GM21528 (cell line): ENCODE measurements around the gene MTM1.

Source experiments
- ATAC-seq: cut with Tn5 transposase; IDR thresholded peaks from one replicate; pipeline ENCODE4 v1.9.1; 2021; ENCODE audit warnings: mild to moderate bottlenecking, moderate library complexity; ENCODE audit not compliant: unreplicated experiment, low FRiP score

The MTM1 gene

DNA sequence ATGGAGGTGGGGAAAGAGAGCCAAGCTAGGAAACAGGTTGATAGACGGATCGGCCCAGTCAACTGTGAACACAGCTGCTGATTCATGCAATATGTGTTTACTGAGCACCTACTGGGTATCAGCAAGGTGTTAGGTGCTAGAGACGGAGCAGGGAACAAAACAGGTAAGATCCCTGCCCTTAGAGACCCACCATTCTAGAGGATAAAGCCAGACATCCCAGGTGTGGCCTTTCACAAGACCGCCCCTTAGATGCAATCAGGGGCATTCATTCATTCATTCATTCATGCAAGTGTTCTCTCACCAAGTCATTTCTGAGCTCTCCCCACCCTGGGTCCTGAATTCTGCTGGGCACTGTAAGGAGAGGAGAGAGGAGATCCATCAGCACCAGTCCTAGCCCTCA lies 20.2 kb upstream of the MTM1 start:
- no peak for ATAC-seq

DNA sequence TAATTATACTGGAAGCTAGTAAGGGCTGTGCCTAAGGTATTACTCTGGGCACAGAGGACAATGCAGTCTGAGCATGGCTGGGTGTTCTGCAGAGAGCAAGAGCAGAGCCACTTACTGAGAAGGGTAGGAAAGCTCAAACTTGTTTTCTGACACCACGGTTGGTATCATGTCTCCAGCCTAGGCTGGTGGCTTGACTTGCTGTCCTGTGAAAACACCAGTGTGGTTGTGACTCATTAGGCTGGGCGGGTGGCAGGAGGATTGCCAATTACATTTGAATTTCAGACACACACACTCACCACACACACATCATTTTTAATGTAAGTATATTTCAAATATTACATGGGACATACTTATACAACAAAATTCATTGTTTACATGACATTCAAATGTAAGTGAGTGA lies 19.7 kb upstream of the MTM1 start:
- ATAC-seq = no peak

DNA sequence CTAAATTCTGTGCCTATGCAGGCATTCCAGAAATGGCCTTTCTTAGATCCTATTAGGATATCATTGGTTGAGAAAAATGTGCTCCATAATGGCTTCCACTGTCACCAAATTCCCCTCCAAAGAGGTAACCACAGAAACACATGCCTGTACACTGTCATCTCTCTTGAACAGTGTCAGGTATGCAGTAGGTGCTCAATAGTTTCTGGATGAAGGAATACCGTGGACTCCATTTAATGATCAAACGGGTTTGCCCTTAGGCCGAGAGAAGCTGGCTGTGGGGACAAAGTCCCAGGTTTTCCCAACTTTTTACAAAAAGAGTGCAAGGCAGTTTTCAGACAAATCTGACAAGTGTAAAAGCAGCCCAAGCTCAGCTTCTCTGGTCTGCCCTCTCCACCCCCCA lies 16.5 kb upstream of the MTM1 start:
- no peak for ATAC-seq

DNA sequence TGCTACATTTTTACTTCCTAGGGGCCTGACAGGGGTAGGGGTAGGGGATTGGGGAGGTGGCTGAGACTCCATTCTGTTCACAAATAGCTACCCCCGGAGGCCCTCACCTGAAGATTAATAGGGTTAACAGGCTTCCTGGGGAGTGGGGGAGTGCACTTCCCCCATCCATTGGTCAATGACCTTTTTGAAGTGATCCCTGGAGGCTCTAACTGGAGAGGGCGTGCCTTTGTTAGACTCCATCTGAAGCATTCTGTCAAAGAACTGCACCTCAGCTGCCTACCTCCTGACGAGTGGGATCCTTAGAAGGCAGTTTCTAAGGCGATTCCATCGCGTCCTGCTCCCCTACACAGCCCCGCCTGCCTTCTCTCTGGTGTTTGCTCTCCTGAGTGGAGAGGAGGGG lies 10.0 kb upstream of the MTM1 start:
- ATAC-seq = no peak

DNA sequence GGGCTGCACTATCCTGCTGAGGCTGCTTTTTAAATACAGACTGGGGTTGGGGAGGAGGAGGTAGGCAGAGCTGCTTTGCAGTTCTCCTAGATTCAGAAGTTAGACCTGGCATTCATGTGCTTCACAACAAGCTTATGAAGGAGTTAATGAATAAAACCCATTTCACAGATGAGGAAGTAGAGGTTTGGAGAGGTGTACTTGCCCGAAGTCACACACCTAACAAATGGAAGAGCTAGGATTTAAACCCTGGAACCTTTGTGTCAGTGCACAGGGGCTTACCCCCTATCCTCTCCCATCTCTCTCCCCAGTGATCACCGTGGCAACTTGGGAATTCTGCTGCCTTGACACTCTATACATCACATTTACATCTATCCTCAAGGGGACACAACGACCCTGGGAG lies 3.6 kb upstream of the MTM1 start:
- ATAC-seq = no peak

DNA sequence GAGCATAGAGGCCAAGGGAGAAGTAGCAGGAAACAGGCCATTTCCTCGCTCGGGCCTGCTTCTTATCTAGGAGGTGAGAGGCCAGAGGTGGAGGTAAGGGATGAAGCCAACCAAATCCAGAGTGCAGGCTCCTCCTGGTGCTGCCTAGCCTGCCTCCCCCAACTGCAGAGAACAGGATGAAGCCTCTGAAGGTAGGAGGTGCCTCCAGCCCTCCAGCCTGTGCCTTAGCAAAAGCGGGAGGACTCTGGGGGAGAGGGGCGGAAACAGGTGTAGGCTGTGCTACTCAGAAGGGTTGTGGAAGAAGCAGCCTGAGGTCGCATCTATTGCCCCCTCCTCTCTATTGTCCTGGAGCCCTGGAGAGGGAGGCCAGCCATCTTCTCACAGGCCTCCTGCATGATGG lies 2.9 kb upstream of the MTM1 start:
- no peak for ATAC-seq

DNA sequence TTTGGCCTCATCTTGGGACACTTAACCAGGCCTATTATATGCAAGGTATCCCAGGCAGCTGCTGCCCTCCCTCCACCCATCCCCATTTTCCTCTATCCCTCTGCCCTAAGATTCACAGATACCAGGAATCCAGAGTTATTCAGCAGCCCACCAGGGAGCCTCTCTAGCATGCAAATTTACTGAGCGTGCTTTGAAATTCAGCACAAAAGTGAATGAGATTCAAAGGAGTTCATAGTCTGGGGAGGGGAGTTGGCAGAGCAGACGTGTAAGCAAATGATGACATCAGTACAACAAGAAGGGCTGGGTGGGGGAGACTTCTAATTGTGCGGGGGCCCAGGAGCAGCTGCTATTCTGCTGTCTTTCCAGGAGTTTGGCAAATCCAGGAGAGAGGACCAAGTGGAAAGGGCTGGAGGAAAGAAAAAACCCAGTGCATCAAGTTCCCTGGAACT lies 1.7 kb upstream of the MTM1 start:
- no peak for ATAC-seq

DNA sequence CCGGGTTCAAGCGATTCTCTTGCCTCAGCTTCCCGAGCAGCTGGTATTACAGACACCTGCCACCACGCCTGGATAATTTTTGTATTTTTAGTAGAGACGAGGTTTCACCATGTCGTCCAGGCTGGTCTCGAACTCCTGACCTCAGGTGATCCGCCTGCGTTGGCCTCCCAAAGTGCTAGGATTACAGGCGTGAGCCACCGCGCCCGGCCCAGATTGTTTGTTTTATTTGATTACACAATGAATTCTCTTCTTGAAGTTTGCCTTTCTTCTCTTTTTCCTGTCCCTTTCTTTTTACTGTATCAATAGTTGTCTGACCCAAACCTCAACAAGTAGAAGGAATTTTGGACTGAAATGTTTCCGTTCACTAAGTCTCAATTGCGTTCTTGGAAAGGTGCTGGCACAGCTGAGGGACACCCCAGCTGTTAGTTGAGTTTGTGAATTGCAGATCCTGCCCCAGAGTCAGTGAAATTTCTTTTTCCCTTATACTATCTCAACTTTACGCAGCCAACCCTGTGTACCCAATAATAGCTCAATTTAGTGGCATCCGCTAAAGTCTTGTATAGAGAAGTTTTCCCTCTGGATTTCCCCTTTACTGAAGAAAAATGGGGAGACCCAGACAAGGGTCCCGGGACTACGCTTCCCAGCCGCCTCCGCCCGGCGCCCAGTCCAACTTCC lies 639 bp upstream of the MTM1 start:
- ATAC-seq = no peak

DNA sequence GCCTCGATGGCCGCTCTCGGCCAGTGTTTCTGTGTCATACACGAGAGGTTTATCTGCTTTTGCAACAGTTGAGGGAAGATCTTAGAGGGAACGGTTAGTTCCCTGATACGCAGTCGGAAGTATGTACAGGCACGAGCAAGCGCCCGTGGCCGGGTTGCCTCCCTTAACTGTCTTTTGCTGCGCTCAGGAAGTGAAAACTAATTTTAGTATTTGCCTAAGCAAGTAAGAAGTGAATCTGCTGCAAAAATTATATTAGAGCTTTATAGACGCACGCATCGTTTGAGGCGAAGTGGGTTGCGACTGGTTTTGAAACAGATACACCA lies 695 bp downstream of the MTM1 start:
- peak; percentile 41 for ATAC-seq

DNA sequence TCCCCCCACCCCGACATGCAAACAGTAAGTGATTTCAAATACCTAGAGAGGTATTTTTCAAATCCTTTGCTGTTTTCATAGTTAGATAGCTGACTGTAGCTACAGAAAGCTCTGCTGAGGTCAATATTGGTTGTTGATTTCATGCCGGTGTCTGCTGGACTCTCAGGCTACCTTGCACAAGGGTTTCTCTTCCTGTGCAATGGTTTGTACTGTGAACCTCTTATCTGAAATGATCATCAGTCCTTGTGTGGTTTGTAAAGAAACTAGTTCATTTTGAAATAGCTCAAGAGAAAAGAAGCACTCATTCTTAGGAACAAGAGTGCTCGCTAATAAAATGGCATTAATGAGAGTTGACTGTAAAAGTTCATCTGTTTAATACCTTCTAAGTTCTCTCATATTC lies 2.1 kb downstream of the MTM1 start:
- ATAC-seq = no peak

DNA sequence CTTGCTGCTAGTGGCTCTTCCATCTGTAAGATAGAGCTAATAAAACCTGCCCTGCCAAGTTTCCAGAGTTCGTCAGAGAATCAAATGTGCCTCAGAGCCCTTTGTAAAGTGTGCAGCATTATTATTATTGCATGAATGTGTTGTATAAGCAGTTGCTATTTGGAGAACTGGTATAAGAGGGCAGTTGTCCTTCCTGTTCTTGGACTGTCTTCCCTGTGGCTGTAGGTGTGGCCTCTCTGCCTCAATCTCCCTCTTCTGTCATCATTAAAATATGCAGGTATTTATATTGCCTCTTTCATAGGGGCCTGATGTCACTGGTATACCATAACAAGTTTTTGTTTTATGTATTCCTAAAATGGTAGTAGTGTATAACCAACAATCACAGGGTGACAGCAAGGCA lies 3.8 kb downstream of the MTM1 start:
- ATAC-seq = no peak

DNA sequence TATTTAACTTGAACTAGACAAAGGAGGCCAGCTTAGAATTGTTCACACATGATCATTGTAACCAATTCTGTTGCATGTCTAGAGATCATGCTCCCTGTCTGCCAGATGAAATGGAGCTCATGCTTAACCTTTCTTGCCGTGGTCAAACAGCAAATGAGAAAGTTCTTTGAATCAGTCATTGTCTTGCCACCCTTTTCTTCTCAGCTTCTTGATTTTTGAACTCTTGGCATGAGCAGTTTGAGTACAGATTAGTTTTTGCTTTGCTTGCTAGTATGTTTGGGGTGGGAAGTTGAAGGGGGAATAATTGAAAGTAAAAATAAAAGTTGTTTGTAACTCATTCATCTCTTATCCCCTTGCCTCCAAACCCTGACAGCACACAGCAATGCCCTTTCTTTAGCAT lies 4.7 kb downstream of the MTM1 start:
- ATAC-seq = no peak

DNA sequence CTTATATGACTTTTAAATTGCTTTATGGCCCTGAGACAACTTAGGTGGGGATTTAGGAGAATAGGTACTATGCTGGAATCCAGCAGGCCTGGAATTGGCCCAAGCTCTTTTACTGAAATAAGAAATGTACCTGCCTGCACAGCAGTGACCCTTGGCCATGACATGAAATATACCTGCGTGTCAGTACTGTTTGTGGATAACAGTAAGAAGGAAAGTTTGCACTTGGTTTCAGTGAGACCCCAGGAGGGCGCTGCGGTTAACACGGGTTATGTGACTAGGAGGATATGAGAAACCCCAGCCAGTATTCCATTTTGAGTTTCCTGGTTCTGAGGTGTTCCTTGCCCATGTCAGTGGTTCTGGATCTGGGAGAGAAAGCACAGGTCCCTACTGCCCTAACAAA lies 5.3 kb downstream of the MTM1 start:
- ATAC-seq = peak; percentile 54

DNA sequence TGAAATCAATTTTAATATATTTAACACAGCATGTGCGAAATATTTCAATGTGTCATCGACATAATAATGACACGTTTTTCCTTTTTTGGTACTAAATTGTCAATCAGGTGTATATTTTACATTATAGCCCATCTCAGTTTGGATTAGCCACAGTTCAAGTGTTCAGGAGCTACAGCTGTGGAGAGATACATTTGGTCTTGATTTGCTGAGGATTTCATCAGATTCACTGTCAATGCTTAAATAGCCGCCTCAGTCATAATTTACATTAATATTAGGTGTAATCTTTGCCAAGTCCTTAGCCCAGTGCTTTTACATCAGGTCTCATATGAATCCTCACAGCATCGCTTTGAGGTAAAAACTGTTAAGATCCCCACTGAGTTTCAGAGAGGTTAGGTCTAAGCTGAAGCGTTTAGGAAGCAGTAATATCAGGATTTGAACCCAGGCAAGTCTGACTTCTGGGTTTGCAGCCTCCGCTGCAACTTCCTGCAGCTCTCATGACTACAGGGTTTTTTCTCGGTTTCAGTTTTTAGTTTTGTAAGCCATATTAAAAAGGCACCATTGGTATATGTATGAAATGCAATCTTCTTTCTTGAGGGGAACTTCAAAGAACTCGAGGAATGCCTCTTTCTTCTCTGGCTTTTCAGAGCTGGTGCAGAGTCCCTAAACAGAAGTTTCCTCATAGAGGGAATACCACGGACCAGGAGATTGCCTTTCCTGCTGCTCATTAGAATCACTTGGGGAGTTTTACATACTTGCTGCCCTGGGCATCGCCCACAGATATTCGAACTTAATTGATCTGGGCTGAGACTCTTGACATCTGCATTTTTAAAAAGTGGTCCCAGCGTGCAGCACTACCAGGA lies 6.4 kb downstream of the MTM1 start:
- no peak for ATAC-seq

DNA sequence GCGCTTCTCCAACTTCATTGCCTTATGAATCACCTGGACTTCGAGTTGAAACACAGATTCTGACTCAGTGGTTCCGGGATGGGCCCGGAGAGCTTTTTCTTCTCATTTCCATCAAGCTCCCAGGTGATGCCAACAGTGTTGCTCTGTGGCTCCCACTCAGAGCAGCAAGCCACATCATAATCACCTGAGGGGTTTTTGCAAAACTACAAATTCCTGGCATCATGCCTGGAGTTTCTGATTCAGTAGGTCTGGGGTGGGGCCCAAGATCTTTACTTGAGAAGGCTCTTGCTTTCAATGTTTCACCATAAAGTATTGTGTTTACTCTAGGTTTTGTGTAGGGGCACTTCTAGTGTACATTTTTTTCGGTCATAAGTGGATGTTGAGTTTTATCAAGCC lies 7.0 kb downstream of the MTM1 start:
- no peak for ATAC-seq

DNA sequence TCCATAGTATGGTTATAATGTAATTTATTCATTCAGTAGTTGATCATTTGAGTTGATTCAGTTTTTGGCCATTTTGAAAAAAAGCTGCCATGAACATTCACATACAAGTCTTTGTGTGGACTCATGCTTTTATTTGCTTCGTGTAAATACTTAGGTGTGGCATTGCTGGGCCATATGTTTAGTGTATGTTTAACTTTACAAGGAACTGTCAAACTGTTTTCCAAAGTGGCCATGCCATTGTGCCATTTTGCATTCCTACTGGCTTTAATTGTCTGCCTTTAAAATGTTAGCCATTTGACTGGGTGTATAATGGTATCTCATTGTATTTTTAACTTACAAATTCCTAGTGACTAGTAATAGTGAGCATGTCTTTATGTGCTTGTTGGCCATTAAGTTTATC lies 8.8 kb downstream of the MTM1 start:
- ATAC-seq = no peak

DNA sequence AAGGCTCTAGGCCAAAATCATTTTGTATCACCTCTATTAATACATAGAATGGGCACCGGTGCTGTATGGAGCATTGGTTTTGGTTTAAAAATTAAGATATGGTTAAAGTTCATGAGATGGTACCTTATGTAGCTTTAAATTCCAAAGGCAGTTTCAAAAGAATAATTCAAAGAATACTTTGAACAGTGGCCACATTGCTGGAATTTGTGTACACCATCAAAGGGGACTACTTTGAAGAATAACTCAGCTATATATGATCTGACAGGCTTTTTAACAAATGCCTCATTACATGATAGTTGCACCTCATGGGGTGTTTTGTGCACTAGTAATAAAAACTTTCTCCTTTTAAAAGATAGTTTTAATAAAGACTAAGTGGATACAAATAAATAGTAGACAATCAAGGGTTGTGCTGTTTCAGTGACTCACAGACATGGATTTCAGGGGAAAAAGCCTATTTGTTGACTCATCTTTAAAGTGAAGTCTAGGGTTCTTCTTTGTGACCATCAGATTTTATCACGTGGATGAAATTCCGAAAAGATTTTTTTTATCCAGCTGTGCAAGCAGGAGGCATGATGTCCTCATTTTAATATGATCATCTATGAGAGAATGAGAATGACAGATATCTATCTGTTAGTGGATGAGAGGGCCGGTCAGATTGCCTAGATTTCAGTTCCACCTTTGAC lies 12.8 kb downstream of the MTM1 start:
- no peak for ATAC-seq

DNA sequence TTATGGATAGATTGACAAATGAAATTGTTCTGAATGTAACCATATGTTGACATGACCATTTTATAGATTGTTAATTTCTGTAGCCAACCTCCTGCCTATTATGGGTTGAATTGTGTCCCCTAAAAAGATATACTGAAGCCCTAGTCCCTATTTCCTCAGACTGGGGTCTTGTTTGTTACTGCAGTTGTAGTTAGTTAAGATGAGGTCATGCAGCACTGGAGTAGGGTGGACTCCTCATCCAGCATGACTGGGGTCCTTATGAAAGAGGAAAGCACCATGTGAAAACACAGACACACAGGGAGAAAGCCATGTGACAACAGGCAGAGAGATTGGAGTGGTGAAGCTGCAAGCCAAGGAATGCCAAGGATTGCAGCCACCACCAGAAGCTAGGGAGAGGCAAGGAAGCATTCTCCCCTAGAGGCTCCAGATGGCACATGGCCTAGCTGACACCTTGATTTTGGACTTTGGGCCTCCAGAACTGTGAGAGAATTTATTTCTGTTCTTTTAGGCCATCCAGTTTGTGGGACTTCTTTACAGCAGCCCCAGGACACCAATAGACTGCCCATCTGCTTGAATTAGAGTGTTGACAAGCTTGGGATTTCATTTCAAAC lies 14.0 kb downstream of the MTM1 start:
- ATAC-seq = no peak

DNA sequence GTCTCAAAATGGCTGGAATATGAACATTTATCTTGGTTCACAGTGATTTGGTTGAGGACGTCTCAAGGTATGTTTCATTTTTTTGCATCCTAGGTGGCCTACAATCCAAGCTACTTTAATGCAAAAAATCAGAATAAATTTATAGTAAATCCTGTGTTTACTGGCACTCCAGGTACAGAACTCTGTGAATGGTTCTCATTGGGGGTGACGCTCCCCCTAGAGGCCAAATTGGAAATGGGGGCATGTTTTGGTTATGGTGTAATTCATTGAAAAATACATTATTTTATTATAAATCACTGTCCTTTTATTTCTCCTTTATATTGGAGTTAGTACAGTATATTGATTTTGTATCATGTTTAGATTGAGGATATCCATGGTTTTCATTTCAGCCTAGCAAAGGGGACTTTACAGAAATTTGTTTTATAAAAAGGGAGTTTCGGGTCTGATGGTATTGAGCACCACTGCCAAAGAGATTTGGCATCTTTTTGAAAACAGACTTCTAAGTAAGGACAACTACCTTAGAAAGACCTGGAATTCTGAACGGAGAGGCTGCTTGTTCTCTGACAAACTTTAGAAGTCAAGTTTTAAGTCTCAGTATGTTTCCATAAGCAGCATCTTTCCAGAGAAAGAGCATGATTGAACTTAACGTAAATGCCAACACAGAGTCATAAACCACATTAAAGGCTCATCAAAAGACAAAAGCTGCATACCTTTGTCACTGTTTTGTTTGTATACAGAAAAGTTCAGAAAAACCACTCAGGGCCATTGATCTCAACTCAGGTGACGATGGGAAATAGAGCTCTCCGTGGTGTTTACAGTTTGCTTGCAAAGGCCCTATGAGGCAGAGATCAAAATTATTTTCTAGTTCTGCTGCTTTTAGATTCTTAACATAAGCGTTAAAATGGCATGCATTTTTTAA lies 19.4 kb downstream of the MTM1 start:
- no peak for ATAC-seq

DNA sequence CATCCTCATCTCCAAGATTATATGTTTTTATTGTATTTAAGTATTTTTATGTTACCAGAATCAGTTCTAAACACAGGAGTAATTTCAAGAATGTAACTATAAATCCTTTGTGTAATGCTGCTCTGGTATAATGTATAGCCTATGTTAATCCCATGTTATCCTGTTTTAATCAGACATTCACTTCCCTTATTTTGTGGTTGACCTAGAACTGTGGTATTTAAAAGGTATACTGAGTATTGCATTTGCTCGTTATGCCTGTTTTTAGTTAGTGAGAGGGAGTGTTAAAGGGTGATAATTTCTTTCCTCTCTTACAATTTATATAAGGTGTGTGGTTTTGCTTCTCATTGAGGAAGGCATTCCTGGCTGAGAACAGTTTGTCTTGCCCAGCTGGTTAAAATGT lies 26.2 kb downstream of the MTM1 start:
- ATAC-seq = no peak
